Hematopoietic multipotent progenitor cell treated with erythropoietin and hydrocortisone succinate and interleukin-3 and kit ligand, for 8 days (in vitro differentiated cells): ENCODE measurements around the gene ZNF469.
"Not testable (repeated sequence)": the region's sequence is repeated elsewhere in the genome, so short reads cannot be mapped to it uniquely, and the experiment has no call there.

Experiments used
- DNase-seq: peaks from one replicate; pipeline ENCODE4 v3.0.0-alpha.2; 2015

ZNF469 gene

DNA sequence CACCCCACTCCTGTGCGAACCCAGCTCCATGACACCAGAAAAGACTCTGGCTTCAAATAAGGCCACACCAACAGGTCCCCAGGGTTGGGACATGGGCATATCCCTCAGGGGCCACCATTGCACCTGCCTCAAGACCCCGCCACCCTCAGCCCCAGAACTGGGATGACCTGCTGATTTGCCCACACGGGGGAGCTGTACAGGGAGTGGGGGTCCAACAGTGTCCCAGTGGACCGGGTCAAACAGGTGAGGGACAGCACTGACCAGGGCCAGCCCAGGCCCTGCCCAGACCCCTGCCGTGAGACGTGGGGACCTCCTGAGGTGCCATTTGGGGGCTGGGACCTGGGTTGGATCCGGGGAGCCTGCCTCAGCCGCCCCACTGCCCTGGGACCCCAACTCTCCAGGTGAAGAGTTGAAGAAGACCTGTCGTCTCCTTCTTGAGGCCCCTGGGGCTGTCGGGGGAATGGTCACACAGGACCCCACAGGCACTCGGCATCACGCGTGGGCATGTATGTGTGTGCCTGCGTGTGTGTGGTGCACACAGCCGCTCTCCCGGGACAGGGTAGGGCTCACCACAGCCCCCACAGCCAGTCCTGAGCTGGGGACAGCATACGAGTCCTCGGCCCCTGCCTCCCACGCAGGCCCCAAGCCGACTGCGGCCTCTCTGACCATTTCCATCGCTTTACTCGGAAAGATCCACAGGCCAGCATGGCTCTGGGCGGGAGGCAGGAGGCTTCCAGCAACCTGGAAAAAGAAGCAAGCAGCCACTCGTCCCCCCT, 34.2 kb upstream of the ZNF469 start:
- no peak for DNase-seq

DNA sequence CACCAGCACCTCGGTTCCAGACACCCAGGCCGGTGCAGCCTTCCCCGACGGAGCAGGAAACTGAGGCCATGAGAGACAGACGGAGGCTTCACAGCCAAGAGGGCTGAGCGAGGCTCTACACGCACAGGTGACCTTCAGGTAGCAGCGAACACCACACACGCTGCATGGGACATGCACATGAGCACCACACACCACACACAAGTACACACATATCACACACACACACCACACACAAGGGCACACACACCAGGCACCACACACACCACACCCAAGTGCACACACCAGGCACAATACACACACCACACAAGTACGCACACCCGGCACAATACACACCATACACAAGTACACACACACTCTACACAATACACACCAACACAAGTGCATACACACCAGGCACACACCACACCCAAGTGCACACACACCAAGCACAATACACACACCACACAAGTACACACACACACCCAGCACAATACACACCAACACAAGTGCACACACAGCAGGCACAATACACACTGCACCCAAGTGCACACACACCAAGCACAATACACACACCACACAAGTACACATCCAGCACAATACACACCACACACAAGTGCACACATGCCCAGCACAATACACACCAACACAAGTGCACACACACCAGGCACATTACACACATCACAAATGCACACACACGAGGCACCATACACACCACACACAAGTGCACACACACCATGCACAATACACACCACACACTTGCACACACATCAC, 33.4 kb upstream of the ZNF469 start:
- DNase-seq, result no peak

DNA sequence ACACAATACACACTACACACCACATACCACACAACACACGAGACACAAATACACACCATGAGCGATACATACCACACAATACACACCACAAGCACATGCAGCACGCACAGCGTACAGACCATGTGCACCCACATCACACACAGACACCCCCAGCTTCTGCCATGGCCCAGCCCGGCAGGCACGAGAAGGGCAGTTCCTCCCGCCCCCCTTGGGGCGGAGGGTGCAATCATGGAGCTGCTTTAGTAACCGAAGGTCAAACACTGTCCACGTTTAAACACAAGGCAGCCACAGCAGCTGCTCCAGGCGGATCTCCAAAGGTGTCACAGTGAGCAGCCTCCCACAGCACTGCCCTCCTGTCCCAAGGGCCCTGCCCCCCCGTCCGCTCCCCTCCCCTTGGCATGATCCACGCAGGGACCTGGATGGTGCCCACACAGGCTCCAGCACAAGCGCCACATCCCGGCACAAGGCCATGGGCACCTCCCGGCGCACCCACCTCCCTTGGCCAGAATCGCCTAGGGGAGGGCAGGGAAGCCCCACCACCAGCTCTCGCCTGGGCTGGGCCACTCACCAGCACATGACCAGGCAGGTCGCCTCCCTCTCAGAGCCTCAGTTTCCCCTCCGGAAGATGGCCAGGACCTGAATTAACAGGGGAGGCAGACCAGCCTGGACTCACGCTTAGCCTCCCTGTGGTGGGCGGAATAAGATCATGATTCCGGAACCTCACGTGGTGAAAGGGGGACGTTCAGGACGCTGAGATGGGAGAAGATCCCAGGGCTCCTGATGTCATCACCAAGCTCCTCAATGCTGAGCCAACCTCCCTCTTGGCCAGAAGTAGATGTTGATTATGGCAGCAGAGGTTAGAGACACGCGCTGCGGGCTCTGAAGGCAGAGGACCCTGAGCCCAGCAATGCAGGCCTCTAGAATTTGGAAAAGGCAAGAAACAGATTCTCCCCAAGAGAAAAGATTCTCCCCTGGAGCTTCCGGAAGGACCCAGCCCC, 32.6 kb upstream of the ZNF469 start:
- DNase-seq, result no peak

DNA sequence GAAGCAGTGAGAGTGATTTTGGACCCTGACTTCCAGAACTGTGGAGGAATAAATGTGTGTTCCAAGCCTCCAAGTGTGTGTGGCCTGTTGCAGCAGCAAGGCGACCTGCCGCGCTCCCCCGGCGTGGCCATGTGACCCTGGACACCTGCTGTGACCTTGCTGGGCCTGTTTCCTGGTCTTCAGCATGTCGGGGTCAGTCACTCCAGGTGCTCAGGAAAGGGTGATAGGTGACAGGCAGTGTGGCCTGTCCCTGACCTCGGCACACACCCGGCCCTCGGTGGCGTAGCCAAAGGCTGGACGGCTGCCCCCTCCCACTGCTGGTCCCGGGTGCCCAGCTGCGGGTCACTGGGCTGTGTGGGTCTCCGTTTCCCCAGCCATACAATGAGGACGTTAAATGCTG, 31.8 kb upstream of the ZNF469 start:
- DNase-seq, result no peak

DNA sequence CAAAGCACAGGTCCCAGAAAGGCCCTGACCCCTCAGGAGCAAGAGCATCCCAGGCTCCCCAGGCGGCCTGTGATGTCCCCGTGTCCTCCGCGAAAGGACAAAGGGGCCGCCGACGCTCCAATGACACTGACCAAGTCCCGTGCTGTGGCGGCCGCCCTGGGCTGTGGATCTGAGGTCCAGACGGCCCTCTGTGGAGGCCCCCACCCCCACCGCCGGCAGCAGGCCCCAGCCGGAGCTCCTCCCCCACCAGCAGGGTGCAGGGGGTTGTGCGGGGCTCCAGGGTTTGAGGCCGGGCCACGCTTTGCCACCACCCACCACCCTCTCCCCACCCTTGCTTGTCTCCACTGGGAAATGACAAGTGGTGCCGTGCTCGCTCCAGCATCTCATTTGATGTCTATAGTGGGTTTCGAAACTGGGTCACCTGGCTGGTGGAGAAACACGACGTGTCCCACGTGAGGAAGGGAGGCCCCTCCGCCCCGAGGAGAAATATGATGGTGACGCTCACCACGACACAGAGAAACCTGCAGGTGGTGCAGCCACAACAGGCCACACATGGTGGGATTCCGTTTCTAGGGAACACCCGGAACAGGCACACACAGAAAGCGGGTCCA, 31.2 kb upstream of the ZNF469 start:
- no peak for DNase-seq

DNA sequence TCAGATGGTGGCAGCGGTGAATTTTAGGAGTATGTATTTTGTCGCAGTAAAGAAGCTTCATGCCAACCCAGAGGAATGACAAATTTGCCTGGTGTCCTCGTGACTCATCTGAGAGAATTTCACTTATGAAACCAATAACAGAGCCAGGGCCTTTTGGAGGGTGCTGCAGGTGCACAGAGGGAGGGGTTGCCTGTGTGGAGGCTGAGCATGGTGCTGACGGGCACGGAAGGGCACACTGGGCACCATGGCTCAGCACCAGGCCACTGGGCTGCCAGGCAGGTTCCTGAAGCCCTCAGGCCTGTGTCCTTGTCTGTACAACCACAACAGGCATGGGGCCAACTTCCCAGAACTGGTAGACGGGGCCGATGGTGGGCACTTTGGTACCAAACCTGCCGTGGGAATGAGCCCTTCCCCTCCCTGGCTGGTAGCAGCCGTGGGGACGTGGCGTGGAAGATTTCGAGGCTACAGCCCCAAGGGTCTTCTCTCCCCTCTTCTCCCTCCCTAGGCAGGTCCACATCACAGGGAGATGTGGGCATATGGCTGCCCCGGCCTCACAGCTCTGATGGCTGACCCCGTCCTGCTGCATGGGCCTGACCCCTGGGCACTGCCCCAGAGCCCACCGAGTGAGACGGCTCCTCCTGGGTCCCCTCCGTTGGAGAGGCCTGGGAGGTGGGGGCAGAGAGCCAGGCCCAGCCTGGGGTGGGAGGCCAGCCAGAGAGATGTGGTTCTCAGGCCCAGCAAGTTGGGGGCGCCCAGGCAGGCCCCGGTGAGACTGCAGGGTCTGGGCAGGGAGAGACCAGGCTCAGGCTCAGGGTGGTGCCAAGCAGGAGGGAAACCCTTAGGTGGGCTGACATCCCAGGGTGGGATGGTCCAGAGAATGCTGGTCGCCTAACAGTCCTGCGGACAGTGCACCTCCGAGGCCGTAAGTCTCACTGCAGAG, 30.2 kb upstream of the ZNF469 start:
- no peak for DNase-seq

DNA sequence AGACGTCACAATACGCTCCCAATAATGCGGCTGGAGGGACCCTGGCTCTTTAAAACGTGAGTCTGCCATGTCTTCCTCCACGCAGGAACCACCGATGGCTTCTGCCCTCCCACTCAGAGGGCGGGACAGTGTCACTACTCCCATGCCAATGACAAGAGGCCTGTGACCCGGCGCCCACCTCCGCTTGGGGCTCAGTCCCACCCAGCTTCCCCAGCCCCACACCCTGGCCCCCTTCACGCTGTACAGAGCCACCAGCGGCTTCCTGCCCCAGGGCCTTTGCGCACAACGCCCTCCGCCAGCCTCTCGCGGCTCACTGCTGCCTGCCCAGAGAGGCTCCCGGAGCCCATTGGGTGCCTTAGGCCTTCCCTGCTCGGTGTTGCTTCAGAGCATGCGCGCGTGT, 29.5 kb upstream of the ZNF469 start:
- DNase-seq, result no peak

DNA sequence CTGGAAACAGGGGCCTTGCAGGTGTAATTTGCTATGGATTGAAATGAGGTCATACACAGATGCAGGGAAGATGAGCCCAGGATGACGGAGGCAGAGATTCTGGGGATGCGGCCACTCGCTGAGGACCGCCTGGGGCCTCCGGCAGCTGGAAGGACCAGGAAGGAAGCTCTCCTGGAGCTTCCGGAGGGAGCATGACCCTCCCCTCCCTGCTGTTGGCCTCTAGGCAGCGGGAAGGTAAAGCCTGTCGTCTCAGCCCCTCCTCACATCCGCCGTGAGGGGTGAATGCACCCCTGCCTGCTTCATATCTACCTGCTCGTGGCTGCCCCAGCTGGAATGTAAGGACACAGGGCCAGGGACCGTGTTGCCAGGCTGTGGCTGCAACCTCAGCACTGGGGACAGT, 29.1 kb upstream of the ZNF469 start:
- DNase-seq, result no peak

DNA sequence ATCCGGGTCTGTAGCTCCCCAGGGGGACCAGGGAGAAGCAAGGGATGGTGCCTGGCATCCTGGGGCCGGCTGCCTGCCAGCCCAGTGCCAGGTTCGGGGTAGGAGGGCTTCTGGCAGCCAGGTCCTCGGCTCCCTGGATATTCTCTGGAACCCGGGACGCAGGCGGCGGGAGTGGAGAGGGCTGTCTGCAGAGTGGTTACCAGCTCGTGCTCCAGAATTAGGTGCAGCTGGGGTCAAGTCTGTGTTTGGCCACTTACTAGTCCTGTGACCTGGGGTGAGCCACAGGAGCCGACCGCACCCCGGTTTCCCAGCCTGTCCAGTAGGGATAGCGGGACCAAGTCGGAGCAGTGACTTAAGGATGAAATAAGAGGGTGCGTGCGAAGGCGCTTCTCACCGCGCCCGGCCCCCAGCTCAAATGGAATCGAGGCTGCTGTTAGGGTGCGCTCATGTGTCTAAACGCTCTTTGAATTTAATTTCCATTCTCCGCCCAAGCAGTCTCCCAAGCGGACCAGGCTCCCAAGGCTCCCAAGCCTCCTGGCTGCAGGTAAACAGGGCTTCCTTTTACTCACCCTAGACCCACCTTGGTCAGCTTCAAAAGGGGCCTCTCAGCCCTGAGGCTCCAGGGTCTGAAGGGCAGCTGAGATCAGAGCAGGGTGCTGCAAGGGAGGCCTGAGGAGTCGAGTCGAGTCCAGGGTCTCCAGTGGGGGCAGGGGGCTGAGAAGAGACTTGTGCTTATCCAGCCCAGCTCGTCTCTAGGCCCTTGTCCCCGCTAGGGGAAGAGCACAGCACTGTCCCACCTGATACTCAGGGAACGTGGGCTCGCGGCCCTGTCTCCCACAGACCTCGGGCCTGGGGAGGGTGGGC, 28.3 kb upstream of the ZNF469 start:
- DNase-seq, result no peak

DNA sequence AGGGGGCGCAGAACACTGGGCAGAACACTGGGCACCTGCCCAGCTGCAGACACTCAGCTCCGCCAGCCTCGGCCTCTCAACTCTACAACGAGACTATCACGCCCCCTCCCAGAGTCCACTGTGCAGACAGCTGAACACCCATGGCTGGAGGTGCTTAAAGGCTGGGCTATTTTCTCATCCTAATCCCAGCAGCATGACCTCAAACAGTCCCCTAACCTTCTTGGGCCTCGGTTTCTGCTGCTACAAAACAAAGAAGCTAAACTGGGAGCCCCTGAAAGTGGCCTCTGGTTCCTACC, 27.7 kb upstream of the ZNF469 start:
- no peak for DNase-seq

DNA sequence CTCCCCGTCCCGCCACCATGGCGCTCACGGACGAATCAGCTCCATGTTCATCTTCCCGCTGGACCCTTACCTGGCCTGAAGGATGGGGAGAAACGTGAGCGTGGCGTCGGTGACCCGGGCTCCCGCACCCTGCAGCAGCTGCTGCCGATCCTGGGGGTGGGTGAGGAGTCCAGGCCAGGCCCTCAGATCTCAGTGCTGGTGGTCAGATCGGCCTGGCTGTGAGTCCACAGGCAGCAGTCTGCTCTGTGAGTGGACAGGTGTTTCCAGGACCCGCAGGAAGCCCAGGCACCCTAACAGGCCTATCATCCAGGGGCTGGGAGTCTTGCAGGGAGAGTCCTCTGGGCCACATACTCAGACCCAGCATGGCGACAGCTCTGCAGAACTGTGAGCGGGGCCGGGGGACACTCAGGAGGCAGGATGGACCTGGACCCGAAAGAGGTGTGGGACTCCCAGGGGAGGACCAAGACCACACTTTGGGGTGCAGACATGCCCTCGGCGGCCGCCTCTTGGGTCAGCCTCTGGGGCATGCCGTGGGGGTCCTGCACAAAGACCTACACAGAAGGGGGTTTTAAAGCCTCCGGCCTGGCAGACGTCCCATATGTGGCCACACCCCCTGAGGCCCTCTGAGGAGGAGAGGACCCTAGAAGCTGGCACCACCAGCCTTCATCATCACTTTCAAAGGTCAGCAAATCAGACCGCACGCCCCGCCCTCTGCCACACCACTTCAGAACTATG, 27.2 kb upstream of the ZNF469 start:
- DNase-seq, result no peak

DNA sequence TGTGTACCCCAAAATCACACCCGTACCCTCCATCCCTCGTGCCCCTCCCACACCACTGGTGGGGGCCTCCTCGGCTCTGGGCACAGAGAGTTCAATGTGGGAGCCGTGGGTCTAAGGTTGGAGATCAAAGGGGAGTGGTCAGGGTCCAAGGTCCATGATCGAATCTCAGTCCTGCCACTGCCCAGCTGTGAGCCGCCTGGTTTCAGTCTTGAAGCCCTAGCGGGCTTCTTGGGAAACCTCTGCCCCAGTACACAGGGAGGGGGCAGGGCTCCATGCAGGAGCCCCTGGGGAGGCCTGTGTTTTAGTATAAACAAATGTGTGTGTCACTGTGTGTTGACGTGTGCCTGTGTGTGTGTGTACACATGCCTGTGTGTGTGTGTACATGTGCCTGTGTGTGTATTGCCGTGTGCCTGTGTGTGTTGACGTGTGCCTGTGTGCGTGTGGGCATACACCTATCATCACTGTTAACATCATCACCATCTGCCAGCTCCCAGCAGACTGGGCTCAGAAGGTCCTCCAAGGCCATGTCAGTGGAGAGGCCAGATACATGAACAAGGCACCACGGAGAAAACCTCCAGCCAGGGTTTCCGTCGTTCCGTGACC, 26.5 kb upstream of the ZNF469 start:
- no peak for DNase-seq

DNA sequence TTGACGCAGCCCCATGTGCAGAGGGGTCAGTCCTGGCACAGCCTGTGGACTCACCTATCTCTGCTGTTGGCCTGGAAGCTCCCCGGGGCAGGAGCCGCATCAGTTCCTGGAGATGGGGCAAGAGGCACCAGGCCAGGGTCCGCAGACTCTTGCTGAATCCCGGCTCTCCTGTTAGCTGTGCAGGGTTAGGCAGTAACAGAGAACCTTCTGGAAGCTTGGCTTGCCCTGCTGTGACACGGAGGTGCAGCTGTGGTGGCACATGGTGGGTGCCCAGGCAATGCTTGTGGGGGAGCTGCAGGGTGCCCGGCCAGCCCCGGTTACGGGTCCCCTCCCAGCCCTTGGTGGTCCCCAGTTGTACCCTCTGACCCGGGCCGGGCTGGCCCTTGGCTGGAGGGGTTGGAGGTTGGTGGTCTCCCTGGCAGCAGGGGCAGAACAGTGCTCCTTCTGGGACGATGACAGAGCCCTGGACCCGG, 26.0 kb upstream of the ZNF469 start:
- DNase-seq, result no peak

DNA sequence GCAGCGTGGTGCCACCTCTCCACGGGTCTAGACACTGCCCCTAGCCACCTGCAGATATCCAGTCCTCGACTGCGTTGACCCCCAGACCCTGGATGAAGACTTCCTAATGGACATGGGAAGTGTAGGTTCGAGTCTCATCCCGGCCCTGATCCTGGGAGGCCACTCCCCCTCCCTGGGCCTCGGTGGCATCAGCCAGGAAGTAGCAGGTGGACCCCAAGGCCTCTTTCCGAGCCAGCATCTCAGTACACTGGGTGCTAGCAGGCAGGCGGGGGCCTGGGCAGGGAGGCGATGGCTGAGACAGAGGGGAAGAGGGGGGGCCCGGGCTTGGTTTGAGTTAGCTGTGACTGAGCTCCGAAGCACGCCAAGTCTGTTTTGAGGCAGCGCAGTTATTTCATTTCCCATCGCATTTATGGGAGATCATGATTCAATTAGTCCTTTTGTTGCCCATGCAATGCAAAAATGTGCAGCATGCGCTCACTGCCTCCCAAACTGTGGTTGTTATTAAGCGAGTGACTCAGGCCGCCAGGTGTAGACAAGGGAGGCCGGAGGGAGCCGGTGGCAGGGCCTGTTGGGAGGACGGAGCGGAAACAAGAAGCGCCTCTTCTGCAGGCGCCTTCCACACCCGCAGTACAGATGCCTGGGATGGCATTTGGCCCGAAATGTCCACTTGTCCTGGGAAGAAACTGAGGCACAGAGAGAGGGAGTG, 25.3 kb upstream of the ZNF469 start:
- DNase-seq, result no peak

DNA sequence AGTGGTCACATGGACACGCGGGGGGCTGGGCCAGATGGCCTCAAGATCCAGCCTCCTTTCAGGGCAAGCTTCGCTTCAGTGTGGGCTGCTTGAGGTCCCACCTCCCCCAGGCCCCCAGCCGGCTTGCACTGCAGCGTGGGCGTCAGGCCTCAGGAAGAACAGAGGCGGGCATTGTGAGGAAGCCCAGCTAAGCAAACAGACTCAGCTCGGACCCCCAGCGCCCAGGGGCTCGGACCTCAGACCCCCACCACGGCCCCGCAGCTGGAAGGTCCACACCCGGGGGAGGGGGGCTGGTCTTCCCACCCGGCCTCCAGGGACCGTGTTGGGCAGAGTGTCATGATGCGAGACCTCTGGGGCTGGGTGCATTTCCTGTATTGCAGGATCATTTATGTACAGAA, 24.7 kb upstream of the ZNF469 start:
- DNase-seq, result no peak

DNA sequence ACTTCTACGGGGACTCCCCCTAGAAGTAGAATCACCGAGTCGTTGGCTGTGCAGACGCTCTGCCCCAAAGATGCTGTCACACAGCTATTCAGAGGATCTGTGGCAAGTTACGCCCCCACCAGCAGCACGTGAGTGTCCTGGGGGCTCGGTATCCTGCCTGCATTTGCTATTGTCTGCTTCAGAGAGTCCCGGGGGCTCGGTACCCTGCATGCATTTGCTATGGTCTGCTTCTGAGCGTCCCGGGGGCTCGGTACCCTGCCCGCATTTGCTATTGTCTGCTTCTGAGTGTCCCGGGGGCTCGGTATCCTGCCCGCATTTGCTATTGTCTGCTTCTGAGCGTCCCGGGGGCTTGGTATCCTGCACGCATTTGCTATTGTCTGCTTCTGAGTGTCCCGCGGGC, 23.8 kb upstream of the ZNF469 start:
- DNase-seq, result no peak

DNA sequence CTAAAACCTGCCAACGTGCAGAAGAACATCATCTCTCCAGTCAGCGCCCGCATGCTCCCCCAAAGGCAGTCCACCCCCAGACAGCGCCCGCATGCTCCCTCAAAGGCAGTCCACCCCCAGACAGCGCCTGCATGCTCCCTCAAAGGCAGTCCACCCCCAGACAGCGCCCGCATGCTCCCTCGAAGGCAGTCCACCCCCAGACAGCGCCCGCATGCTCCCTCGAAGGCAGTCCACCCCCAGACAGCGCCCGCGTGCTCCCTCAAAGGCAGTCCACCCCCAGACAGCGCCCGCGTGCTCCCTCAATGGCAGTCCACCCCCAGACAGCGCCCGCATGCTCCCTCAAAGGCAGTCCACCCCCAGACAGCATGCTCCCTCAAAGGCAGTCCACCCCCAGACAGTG, 22.4 kb upstream of the ZNF469 start:
- DNase-seq, result not testable (repeated sequence)

DNA sequence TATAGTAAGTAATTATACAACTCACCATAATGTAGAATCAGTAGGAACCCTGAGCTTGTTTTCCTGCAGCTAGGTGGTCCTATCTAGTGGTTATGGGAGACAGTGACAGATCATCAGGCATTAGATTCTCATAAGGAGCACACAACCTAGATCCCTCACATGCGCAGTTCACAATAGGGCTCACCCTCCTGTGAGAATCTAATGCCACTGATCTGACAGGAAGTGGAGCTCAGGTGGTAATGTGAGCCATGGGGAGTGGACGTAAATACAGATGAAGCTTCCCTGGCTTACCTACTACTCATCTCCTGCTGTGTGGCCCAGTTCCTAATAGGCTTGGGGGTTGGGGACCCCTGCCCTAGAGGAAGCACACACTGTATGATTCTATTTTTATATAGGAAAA, 21.8 kb upstream of the ZNF469 start:
- no peak for DNase-seq

DNA sequence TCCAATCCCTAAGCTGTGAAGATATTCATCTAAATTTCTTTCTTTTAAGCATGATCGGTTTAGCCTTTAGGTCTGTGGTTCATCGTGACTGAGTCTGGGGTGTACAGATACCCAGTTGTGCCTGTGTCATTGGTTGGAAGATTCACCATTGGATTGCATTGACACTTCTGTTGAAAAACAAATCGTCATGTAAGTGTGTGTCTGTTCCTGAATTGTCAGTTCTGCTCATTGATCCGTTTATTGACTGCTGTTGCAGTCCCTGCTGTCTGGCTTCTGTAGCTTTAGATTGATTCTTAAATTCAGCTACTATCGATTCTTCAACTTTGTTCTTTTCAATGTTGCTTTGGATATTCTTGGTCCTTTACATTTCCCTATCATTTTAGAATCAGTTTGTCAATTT, 21.0 kb upstream of the ZNF469 start:
- DNase-seq, result no peak
